Choroid plexus epithelial cell (primary cell): ENCODE data around the gene B3GAT1.

ENCODE experiments used
- DNase-seq: peaks from one replicate; pipeline ENCODE4 v3.0.0-alpha.2; 2010; ENCODE audit warnings: low read depth
- H3K4me3 ChIP-seq: 2 replicates; pipeline ENCODE4 v1.5.1; 2011; ENCODE audit warnings: low read depth, mild to moderate bottlenecking, control low read depth, low read length, moderate library complexity
- CTCF ChIP-seq: conservative IDR thresholded peaks from 2 replicates; pipeline ENCODE4 v1.5.1; 2011; ENCODE audit warnings: low read depth, mild to moderate bottlenecking, control low read depth, inconsistent platforms, low read length, moderate library complexity

B3GAT1 gene

GRCh38 chr11:134365011-134365925, 46.8 kb downstream of the B3GAT1 start:
- DNase-seq = no peak
- no peak overlapping the region for H3K4me3 ChIP-seq
- no peak for TF ChIP-seq CTCF

GRCh38 chr11:134364261-134364660, 47.8 kb downstream of the B3GAT1 start:
- no peak overlapping the region for H3K4me3 ChIP-seq
- no peak for DNase-seq
- no peak for TF ChIP-seq CTCF

DNA sequence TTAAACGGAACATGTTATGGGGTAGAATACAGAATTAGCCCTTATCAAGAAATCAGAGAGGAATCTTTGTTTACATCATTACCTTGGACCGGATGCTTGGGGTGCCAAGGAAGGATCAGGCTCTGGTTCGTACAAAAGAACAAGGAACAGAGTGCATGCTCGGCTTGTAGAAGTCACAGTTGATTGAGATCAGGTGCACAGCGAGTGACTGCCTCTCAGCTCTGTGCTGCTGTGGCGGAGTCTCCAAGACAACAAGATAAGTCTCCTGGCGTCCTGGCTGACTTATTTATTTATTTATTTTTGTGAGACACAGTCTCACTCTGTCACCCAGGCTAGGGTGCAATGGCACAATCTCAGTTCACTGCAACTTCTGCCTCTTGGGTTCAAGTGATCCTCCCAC, 48.5 kb downstream of the B3GAT1 start:
- no peak for TF ChIP-seq CTCF

GRCh38 chr11:134363161-134363560, 48.9 kb downstream of the B3GAT1 start:
- DNase-seq = no peak
- no peak for TF ChIP-seq CTCF

More for the DNA sequence above, 48.5 kb downstream of the B3GAT1 start:
- DNase-seq = no peak
- H3K4me3 ChIP-seq = no peak overlapping the region

GRCh38 chr11:134362192-134362901, 49.7 kb downstream of the B3GAT1 start:
- no peak for TF ChIP-seq CTCF
- no peak overlapping the region for H3K4me3 ChIP-seq
- no peak for DNase-seq

More at GRCh38 chr11:134363161-134363560, 48.9 kb downstream of the B3GAT1 start:
- no peak overlapping the region for H3K4me3 ChIP-seq

DNA sequence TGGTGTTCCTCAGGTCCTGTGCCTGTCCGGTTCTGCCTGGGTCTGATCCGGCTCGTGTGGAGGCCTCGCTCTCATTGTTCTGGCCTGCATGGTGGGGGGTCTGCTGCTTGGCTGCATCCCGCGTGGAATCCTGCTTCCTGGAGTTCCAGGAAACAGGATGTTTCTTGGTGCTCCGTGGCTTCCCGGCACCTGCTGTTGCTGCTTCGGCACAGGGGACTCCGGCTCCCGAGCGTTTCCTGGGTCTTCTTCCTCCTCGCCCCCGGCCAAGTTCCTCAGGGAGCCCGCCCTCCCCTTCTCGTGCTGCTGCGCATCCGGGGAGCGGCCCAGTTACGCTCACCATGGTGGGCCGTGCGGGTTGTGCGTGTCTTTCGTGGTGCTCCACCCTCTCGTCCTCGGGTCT, 50.4 kb downstream of the B3GAT1 start:
- no peak for TF ChIP-seq CTCF
- H3K4me3 ChIP-seq = no peak overlapping the region
- no peak for DNase-seq
